H1 (cell line): Measurements from ENCODE around the gene NOXRED1. TPM values are rescaled to one million over a fixed set of nuclear protein-coding genes. Genes with fewer than 3 reads are reported as not detected.

Experiments used
- CHD1 ChIP-seq: IDR thresholded peaks from 2 replicates; pipeline ENCODE4 v1.6.1; 2012; ENCODE audit warnings: low read depth, low read length, improper control_type of control experiment
- EGR1 ChIP-seq: IDR thresholded peaks from 2 replicates; pipeline ENCODE4 v1.6.1; 2011; ENCODE audit warnings: low read depth, low read length, borderline replicate concordance
- RAD21 ChIP-seq, 2 experiments: IDR thresholded peaks in 1 of 2; conservative IDR thresholded peaks in 1 of 2; 2 replicates each; pipeline ENCODE4 v1.6.1; 2011; ENCODE audit warnings: low read depth in 2 of 2, low read length in 2 of 2, improper control_type of control experiment in 1 of 2, inconsistent platforms in 1 of 2, mild to moderate bottlenecking in 1 of 2, moderate library complexity in 1 of 2
- TBP ChIP-seq: IDR thresholded peaks from 2 replicates; pipeline ENCODE4 v1.6.1; 2011; ENCODE audit warnings: low read depth, low read length, improper control_type of control experiment
- ZNF274 ChIP-seq: IDR thresholded peaks from 2 replicates; pipeline ENCODE4 v1.7.0; 2012; ENCODE audit warnings: low read length, borderline replicate concordance; ENCODE audit errors: extremely low read depth
- polyA plus RNA-seq, 7 experiments: library from polyadenylated mRNA; depleted of rRNA in 3 of 7; stranded (reverse) in 5 of 7; unstranded in 2 of 7; fragments of >200 nt in 5 of 7; fragments of 200-250 nt in 2 of 7; gene quantifications; 1 replicate in 5 of 7; 2 replicates in 1 of 7; 4 replicates in 1 of 7; pipeline versions ENCODE4 v1.2.1 to v1.2.3, GENCODE V29; 2011 to 2013; ENCODE audit warnings: missing spikeins in 2 of 7, mixed read lengths in 2 of 7
- total RNA-seq: library from RNA; stranded (reverse); fragmentation: NEBNext Ultra II Directional; extraction: Animal tissue kit (Norgen Biotek cat#: 25700); gene quantifications from 2 replicates; pipeline ENCODE4 v1.2.1, GENCODE V29; 2021
- TF ChIP-seq, protein P1 (sequence below), 3 experiments: IDR thresholded peaks; 1 replicate in 2 of 3; 2 replicates in 1 of 3; pipeline versions ENCODE4 v1.5.1 to v1.6.1; 2011; ENCODE audit warnings: low read length in 3 of 3, mild to moderate bottlenecking in 3 of 3, inconsistent platforms in 2 of 3, low read depth in 1 of 3, moderate library complexity in 1 of 3; ENCODE audit not compliant: insufficient read depth in 1 of 3; ENCODE audit errors: control extremely low read depth in 1 of 3

The NOXRED1 gene
- total and polyA plus RNA-seq, 2 of the 8 experiments (the other 6 are each of a cell fraction or from before 2014, with no cell fraction given) = 0.23 to 0.48 TPM

DNA sequence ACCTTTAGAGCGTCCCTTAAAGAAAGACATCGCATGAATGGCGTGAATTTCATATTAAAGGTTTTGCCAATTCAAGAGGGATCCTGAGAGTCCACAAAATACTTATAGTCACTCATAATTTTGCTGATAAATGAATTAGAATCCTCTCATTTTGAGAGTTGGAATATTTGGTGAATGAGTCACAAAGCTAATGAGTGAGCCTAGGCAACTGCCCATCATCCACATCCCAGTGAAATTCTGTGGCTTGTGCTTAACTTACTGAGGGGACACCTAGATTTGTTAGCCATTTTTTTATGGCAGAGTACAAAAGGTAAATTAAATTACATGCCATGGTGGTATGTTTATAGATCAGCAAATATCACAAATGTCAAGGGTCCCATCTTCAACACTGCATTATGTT, 12.7 kb upstream of the NOXRED1 start (continued):
- TF ChIP-seq RAD21 (IDR thresholded peaks at IDR 0.05 in 1 of 2, conservative IDR thresholded peaks at IDR 0.05 in 1 of 2; ENCODE audit: low read depth in 2 of 2, low read length in 2 of 2) = no peak
- no peak for TF ChIP-seq ZNF274
- no peak for TF ChIP-seq TBP
- no peak for TF ChIP-seq CHD1
- TF ChIP-seq, protein P1, sequence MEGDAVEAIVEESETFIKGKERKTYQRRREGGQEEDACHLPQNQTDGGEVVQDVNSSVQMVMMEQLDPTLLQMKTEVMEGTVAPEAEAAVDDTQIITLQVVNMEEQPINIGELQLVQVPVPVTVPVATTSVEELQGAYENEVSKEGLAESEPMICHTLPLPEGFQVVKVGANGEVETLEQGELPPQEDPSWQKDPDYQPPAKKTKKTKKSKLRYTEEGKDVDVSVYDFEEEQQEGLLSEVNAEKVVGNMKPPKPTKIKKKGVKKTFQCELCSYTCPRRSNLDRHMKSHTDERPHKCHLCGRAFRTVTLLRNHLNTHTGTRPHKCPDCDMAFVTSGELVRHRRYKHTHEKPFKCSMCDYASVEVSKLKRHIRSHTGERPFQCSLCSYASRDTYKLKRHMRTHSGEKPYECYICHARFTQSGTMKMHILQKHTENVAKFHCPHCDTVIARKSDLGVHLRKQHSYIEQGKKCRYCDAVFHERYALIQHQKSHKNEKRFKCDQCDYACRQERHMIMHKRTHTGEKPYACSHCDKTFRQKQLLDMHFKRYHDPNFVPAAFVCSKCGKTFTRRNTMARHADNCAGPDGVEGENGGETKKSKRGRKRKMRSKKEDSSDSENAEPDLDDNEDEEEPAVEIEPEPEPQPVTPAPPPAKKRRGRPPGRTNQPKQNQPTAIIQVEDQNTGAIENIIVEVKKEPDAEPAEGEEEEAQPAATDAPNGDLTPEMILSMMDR (IDR thresholded peaks at IDR 0.05; ENCODE audit: control extremely low read depth in 1 of 3, insufficient read depth in 1 of 3, low read depth in 1 of 3, low read length in 3 of 3) = no peak
- no peak for TF ChIP-seq EGR1
